SK-N-SH (cell line): Measurements from ENCODE around the gene INAFM2. TPM values are rescaled to one million over a fixed set of nuclear protein-coding genes. Genes with fewer than 3 reads are reported as not detected.

ENCODE experiments used
- CTCF ChIA-PET: fragments of 300-600, 350-600 bp; formaldehyde crosslinking; extraction: SDS; loops from one replicate; lab custom pipeline; 2021; lab: Yijun Ruan, JAX
- POLR2A ChIA-PET: fragments of 350-600 bp; sonication (Branson Sonifier 250); formaldehyde crosslinking; extraction: SDS; loops from one replicate; lab custom pipeline; 2020; ENCODE audit warnings: antibody characterized with exemption, inconsistent platforms; lab: Yijun Ruan, JAX
- DNase-seq: peaks from one replicate; pipeline ENCODE4 v3.0.0; 2012
- H2AFZ ChIP-seq: fragments of 200-600 bp; sonication (generic); 2 replicates; pipeline ENCODE4 v1.8.1; 2016; ENCODE audit warnings: antibody characterized with exemption, mild to moderate bottlenecking, low read depth
- H3F3A ChIP-seq: fragments of 200-600 bp; sonication (generic); replicated peaks from 2 replicates; pipeline ENCODE3; 2016; ENCODE audit warnings: antibody characterized with exemption, mild to moderate bottlenecking; ENCODE audit not compliant: insufficient read depth
- H3K27ac ChIP-seq, 2 experiments: fragments of 200-500 bp in 1 of 2; fragments of 200-600 bp in 1 of 2; sonication (Bioruptor generic) in 1 of 2; sonication (generic), shearing (Covaris generic) in 1 of 2; 2 replicates each; pipeline versions ENCODE4 v1.5.1 to v1.6.1; 2014 to 2016; ENCODE audit warnings: low read depth in 2 of 2, inconsistent platforms in 1 of 2, low read length in 1 of 2, mild to moderate bottlenecking in 1 of 2, mixed read lengths in 1 of 2
- H3K27me3 ChIP-seq: fragments of 200-600 bp; sonication (generic), shearing (Covaris generic); 2 replicates; pipeline ENCODE4 v1.6.1; 2016; ENCODE audit warnings: mixed run types; ENCODE audit not compliant: insufficient read depth
- H3K36me3 ChIP-seq, 2 experiments: fragments of 200-500 bp in 1 of 2; fragments of 200-600 bp in 1 of 2; sonication (Bioruptor generic) in 1 of 2; sonication (generic) in 1 of 2; replicated peaks in 1 of 2; 2 replicates each; pipeline versions ENCODE3 to v1.5.1; 2014 to 2016; ENCODE audit warnings: low read length in 1 of 2, mild to moderate bottlenecking in 1 of 2; ENCODE audit not compliant: insufficient read depth in 2 of 2, control insufficient read depth in 1 of 2
- H3K4me1 ChIP-seq, 2 experiments: fragments of 200-500 bp in 1 of 2; fragments of 200-600 bp in 1 of 2; sonication (Bioruptor generic) in 1 of 2; sonication (generic), shearing (Covaris generic) in 1 of 2; 2 replicates each; pipeline versions ENCODE4 v1.5.1 to v1.6.1; 2014 to 2016; ENCODE audit warnings: low read depth in 1 of 2, low read length in 1 of 2, mixed run types in 1 of 2; ENCODE audit not compliant: insufficient read depth in 2 of 2, control insufficient read depth in 1 of 2
- H3K4me2 ChIP-seq: fragments of 200-600 bp; sonication (generic), shearing (Covaris generic); 2 replicates; pipeline ENCODE4 v1.6.1; 2017; ENCODE audit warnings: mixed run types
- H3K4me3 ChIP-seq, 2 experiments: fragments of 200-500 bp in 1 of 2; fragments of 200-600 bp in 1 of 2; sonication (Bioruptor generic) in 1 of 2; sonication (generic), shearing (Covaris generic) in 1 of 2; 2 replicates each; pipeline versions ENCODE4 v1.5.1 to v1.8.1; 2014 to 2016; ENCODE audit warnings: low read depth in 2 of 2, inconsistent platforms in 1 of 2, low read length in 1 of 2, mild to moderate bottlenecking in 1 of 2, mixed read lengths in 1 of 2, moderate library complexity in 1 of 2
- H3K79me2 ChIP-seq: fragments of 200-600 bp; sonication (generic); 2 replicates; pipeline ENCODE4 v1.8.1; 2017; ENCODE audit warnings: mild to moderate bottlenecking; ENCODE audit not compliant: insufficient read depth
- H3K9ac ChIP-seq: fragments of 200-600 bp; sonication (generic); 2 replicates; pipeline ENCODE4 v1.6.1; 2017; ENCODE audit warnings: mixed run types
- H3K9me2 ChIP-seq: fragments of 200-600 bp; sonication (generic); 2 replicates; pipeline ENCODE4 v1.6.1; 2017; ENCODE audit warnings: mixed run types
- H3K9me3 ChIP-seq: fragments of 200-600 bp; sonication (generic); 2 replicates; pipeline ENCODE4 v1.6.1; 2017; ENCODE audit warnings: mixed run types, mild to moderate bottlenecking, moderate library complexity
- H4K20me1 ChIP-seq: fragments of 200-600 bp; sonication (generic); 2 replicates; pipeline ENCODE4 v1.6.1; 2017; ENCODE audit warnings: mild to moderate bottlenecking, mixed run types; ENCODE audit not compliant: insufficient read depth
- CHD2 ChIP-seq: fragments of 150-350 bp; IDR thresholded peaks from 2 replicates; pipeline ENCODE4 v1.6.1; 2018; ENCODE audit warnings: low read length; ENCODE audit not compliant: partially characterized antibody
- CTCF ChIP-seq: fragments of 200-600 bp; sonication (generic); IDR thresholded peaks from 2 replicates; pipeline ENCODE4 v1.6.1; 2017; ENCODE audit warnings: antibody characterized with exemption, mild to moderate bottlenecking, moderate library complexity
- EP300 ChIP-seq, 2 experiments: IDR thresholded peaks; 2 replicates each; pipeline versions ENCODE4 v1.4.0 to v1.6.1; 2012; ENCODE audit warnings: borderline replicate concordance in 1 of 2, low read depth in 1 of 2, low read length in 1 of 2
- FOXJ3 ChIP-seq: sonication (generic); formaldehyde crosslinking; IDR thresholded peaks from 2 replicates; pipeline ENCODE4 v1.5.1; 2020; ENCODE audit warnings: mild to moderate bottlenecking, missing genetic modification reagents
- IRF3 ChIP-seq: fragments of 150-350 bp; IDR thresholded peaks from 2 replicates; pipeline ENCODE4 v1.6.1; 2016; ENCODE audit warnings: mild to moderate bottlenecking, low read depth, low read length
- JUND ChIP-seq: IDR thresholded peaks from 2 replicates; pipeline ENCODE4 v1.4.0; 2012
- MAX ChIP-seq: IDR thresholded peaks from 2 replicates; pipeline ENCODE4 v1.4.0; 2012; ENCODE audit warnings: low read depth
- MEF2A ChIP-seq: IDR thresholded peaks from 2 replicates; pipeline ENCODE4 v1.4.0; 2012; ENCODE audit warnings: low read depth, borderline replicate concordance
- MXI1 ChIP-seq: IDR thresholded peaks from 2 replicates; pipeline ENCODE4 v1.6.1; 2012; ENCODE audit warnings: mild to moderate bottlenecking, low read depth, low read length, improper control_type of control experiment
- PBX3 ChIP-seq: IDR thresholded peaks from 2 replicates; pipeline ENCODE4; 2012
- POLR2AphosphoS5 ChIP-seq: IDR thresholded peaks from 2 replicates; pipeline ENCODE4 v1.6.1; 2012; ENCODE audit warnings: low read depth, low read length
- RXRA ChIP-seq: IDR thresholded peaks from 2 replicates; pipeline ENCODE4 v1.4.0; 2012; ENCODE audit warnings: low read depth, mild to moderate bottlenecking, borderline replicate concordance
- SMC3 ChIP-seq: IDR thresholded peaks from 2 replicates; pipeline ENCODE4 v1.6.1; 2012; ENCODE audit warnings: low read depth, low read length, improper control_type of control experiment
- YY1 ChIP-seq: IDR thresholded peaks from 2 replicates; pipeline ENCODE4 v1.4.0; 2012; ENCODE audit warnings: low read depth, mild to moderate bottlenecking
- ZBTB33 ChIP-seq: IDR thresholded peaks from 2 replicates; pipeline ENCODE4 v1.4.0; 2012; ENCODE audit warnings: low read depth, borderline replicate concordance
- WGBS: methylation state at CpG from one replicate; pipeline ENCODE4 v1.1.6; 2017; ENCODE audit warnings: low lambda C conversion rate; 5-methylcytosine and 5-hydroxymethylcytosine counted together
- polyA plus RNA-seq, 3 experiments: library from polyadenylated mRNA; depleted of rRNA; stranded (reverse); fragments of >200 nt; gene quantifications; 2 replicates each; pipeline ENCODE4 v1.2.3, GENCODE V29; 2012

Gene INAFM2
- polyA plus RNA-seq, 1 of the 3 experiments (the other 2 are of a cell fraction) = 7.8 TPM

DNA sequence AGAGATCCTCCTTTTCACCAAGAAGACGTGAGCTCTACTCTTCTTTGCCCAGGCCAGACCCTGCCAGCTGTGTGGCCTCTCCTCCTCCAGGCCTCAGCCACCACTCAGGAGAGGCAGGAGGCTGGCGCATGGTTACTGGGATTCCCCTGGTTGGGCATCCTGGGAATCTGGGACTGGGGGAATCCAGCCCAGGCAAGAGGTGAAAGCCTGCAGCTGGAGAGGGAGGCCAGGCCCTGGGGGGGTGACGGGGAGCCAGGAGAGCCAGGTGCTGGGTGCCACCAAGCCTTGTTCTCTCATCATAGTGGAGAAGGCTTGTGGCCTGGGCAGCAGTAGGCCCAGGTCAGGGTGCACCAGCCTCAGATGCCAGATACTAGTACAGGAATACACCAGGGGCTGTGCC, 11.0 kb downstream of the INAFM2 start (continued):
- TF ChIP-seq RXRA = no peak
- TF ChIP-seq CHD2 = no peak
- no peak for TF ChIP-seq POLR2AphosphoS5

GRCh38 chr15:40334941-40335795, 11.7 kb downstream of the INAFM2 start:
- Histone ChIP-seq H3K27me3 (no peaks in the 10 kb centered on the region), H3K9me2 (no peaks in the 10 kb centered on the region), H3K9ac (no peak overlapping the region), H3K36me3 (peaks cover 19 to 26% of the 10 kb centered on the region in 2 experiments), H4K20me1 (no peaks in the 10 kb centered on the region), H3K4me1 (peaks cover 43 to 45% of the 10 kb centered on the region in 2 experiments; a peak in 3 of 4 replicates), H3K79me2 (peaks cover 42% of the 10 kb centered on the region), H2AFZ (no peak overlapping the region), H3K4me3 (no peak overlapping the region), H3F3A (peaks cover 28% of the 10 kb centered on the region), H3K27ac (no peak overlapping the region; a peak in 1 of 4 replicates), H3K9me3 (no peaks in the 10 kb centered on the region), H3K4me2 (no peak overlapping the region)
- WGBS = 95% methylated on average over 11 of the region's 26 CpGs
- CTCF ChIA-PET = interaction anchor here (11.1 to 70.6 kb wide), 4 partner anchors 6 to 86 kb away, joined by 184 to 2194 read pairs (median 1246); partner anchors contain the start of genes ANKRD63, CCDC9B, DISP2 and INAFM2
- POLR2A ChIA-PET = interaction anchor here (1.4 to 1.6 kb wide), 2 partner anchors 8 to 12 kb away, joined by 4 to 5 read pairs; partner anchors contain the start of gene INAFM2
- DNase-seq = no peak
- no peak for TF ChIP-seq MEF2A
- no peak for TF ChIP-seq JUND
- no peak for TF ChIP-seq CHD2

DNA sequence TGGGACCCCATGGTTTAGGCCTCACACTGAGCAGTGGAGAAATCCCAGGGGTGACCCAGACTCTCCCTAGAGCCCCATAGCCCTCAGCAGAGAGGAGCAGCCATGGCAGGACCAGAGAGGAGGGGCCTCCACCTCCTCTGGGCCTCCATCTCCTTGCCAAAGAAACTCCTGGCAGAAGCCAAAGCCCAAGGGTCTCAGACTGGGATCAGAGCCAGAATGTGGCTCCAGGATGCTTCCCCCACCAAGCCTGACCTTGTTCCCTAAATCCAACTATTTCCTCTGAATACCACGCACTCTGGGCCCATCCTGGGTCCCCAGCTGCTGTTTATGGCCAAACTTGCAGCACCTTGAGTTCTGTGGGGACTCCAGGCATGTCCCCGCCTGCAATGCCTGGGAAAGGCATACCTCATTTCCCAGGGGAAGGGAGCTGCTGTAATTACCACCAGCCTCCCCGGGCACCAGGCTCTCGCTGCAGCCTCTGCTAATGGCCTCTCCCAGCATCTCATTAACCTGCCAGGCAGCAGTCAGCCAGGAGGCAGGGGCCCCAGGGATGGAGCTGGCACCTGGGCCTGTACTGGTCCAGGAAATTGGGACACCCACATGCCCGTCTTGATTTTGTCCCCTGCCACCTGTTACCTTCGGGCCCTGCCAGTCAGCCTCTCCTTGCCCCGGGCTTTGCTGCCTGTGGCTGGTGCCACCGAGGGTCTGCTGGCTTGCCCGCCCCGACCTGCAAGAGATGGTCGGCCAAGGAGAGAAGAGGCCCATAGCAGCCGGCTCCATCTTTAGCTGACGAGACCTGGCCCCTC, 12.6 kb downstream of the INAFM2 start:
- H3K4me1 ChIP-seq = peaks cover 48 to 50% of the 10 kb centered on the region in 2 experiments; a peak in 3 of 4 replicates
- no peak overlapping the region for H2AFZ ChIP-seq
- peaks cover 25% of the 10 kb centered on the region for H3F3A ChIP-seq
- no peak overlapping the region for H3K4me3 ChIP-seq
- H3K9ac ChIP-seq = 0 out of 2 replicates have a peak overlapping the region, but pooled peaks have one; percentile 98
- no peaks in the 10 kb centered on the region for H3K9me2 ChIP-seq
- H3K9me3 ChIP-seq = no peaks in the 10 kb centered on the region
- no peak overlapping the region; a peak in 1 of 4 replicates for H3K27ac ChIP-seq
- H3K36me3 ChIP-seq = peaks cover 19 to 26% of the 10 kb centered on the region in 2 experiments
- 100% methylated on average over 7 of the region's 13 CpGs for WGBS
- peak overlapping the region; percentile 94; the same call in 1 of the 2 replicates for H3K4me2 ChIP-seq
- no peak for DNase-seq
- H3K27me3 ChIP-seq = no peaks in the 10 kb centered on the region
- H3K79me2 ChIP-seq = peaks cover 49% of the 10 kb centered on the region
- ChIA-PET POLR2A (interaction anchor here (1.4 to 1.6 kb wide), 2 partner anchors 9 to 13 kb away, joined by 4 to 5 read pairs; partner anchors contain the start of gene INAFM2), CTCF (interaction anchor here (1.4 to 70.6 kb wide), 6 partner anchors 6 to 119 kb away, joined by 4 to 2194 read pairs (median 242); partner anchors contain the start of genes ANKRD63, CCDC9B, DISP2 and INAFM2)
- H4K20me1 ChIP-seq = no peaks in the 10 kb centered on the region
- TF ChIP-seq EP300 (IDR thresholded peaks at IDR 0.05; ENCODE audit: borderline replicate concordance in 1 of 2, low read depth in 1 of 2, low read length in 1 of 2) (no peak), IRF3 (no peak), CHD2 (no peak), PBX3 (no peak), ZBTB33 (no peak), FOXJ3 (no peak), MAX (no peak), CTCF (no peak), SMC3 (no peak), YY1 (no peak), MXI1 (no peak)
